Right atrium auricular region (tissue), 2 donors: ENCODE measurements around the gene NHLH2. TPM values are rescaled to one million over a fixed set of nuclear protein-coding genes. Genes with fewer than 3 reads are reported as not detected.

Experiments
- DNase-seq: peaks from one replicate; pipeline ENCODE4 v3.0.0-alpha.2; 2019; ENCODE audit warnings: low spot score
- H3K27ac ChIP-seq, 2 donors: fragments of 200-600 bp; sonication (generic); 1 replicate in 1 of 2; 2 replicates in 1 of 2; pipeline ENCODE4 v1.5.1; 2016 to 2019
- H3K27me3 ChIP-seq, 2 donors: fragments of 200-600 bp; sonication (generic); one replicate each; pipeline versions ENCODE4 v1.5.1 to v1.6.0; 2017 to 2019
- H3K36me3 ChIP-seq: fragments of 200-600 bp; sonication (generic); one replicate; pipeline ENCODE4 v1.5.1; 2016
- H3K4me1 ChIP-seq, 2 donors: fragments of 200-600 bp; sonication (generic); one replicate each; pipeline versions ENCODE4 v1.5.1 to v1.6.0; 2017 to 2019
- H3K4me3 ChIP-seq, 2 donors: fragments of 200-600 bp; sonication (generic); 1 replicate in 1 of 2; 2 replicates in 1 of 2; pipeline ENCODE4 v1.5.1; 2017 to 2019; ENCODE audit warnings: mild to moderate bottlenecking in 1 of 2, moderate library complexity in 1 of 2
- H3K9me3 ChIP-seq, 2 donors: fragments of 200-600 bp; sonication (generic); one replicate each; pipeline ENCODE4 v1.5.1; 2019
- CTCF ChIP-seq, 2 donors: fragments of 200-600 bp; sonication (generic); IDR thresholded peaks; one replicate each; pipeline ENCODE4 v1.5.1; 2019; ENCODE audit warnings: antibody characterized with exemption in 2 of 2
- total RNA-seq, 2 donors: library from RNA; depleted of rRNA; stranded (reverse); fragments of >200 nt; gene quantifications; one replicate each; pipeline ENCODE4 v1.1.0, GENCODE V29; 2016

NHLH2 gene
- total RNA-seq, 2 donors from 2014 or later, result not detected

GRCh38 chr1:115814685-115815398 lies 26.1 kb downstream of the NHLH2 start:
- H3K4me1 ChIP-seq, result no peaks in the 10 kb centered on the region
- H3K27ac ChIP-seq, result no peak overlapping the region
- no peak for DNase-seq
- H3K4me3 ChIP-seq, result no peak overlapping the region
- no peaks in the 10 kb centered on the region for H3K36me3 ChIP-seq
- no peak for TF ChIP-seq CTCF (IDR thresholded peaks at IDR 0.05)
- H3K27me3 ChIP-seq, result no peaks in the 10 kb centered on the region
- H3K9me3 ChIP-seq, result no peaks in the 10 kb centered on the region

GRCh38 chr1:115813727-115814126 lies 27.2 kb downstream of the NHLH2 start:
- Histone ChIP-seq H3K4me1 (no peaks in the 10 kb centered on the region), H3K36me3 (no peaks in the 10 kb centered on the region), H3K4me3 (no peak overlapping the region), H3K27me3 (no peaks in the 10 kb centered on the region), H3K9me3 (no peaks in the 10 kb centered on the region), H3K27ac (no peak overlapping the region)
- no peak for DNase-seq
- TF ChIP-seq CTCF (IDR thresholded peaks at IDR 0.05), result no peak

- Histone ChIP-seq H3K36me3 (no peaks in the 10 kb centered on the region), H3K27me3 (no peaks in the 10 kb centered on the region), H3K27ac (no peak overlapping the region), H3K9me3 (no peaks in the 10 kb centered on the region), H3K4me1 (no peaks in the 10 kb centered on the region), H3K4me3 (no peak overlapping the region)
- no peak for TF ChIP-seq CTCF (IDR thresholded peaks at IDR 0.05)
- no peak for DNase-seq
Observed at GRCh38 chr1:115811140-115811828, 29.6 kb downstream of the NHLH2 start.

- no peak for DNase-seq
- H3K27me3 ChIP-seq, result no peaks in the 10 kb centered on the region
- no peak for TF ChIP-seq CTCF (IDR thresholded peaks at IDR 0.05)
- no peaks in the 10 kb centered on the region for H3K9me3 ChIP-seq
- no peaks in the 10 kb centered on the region for H3K4me1 ChIP-seq
- no peak overlapping the region for H3K27ac ChIP-seq
- no peaks in the 10 kb centered on the region for H3K36me3 ChIP-seq
- no peak overlapping the region for H3K4me3 ChIP-seq
Observed at GRCh38 chr1:115810609-115811008, 30.3 kb downstream of the NHLH2 start.

DNA sequence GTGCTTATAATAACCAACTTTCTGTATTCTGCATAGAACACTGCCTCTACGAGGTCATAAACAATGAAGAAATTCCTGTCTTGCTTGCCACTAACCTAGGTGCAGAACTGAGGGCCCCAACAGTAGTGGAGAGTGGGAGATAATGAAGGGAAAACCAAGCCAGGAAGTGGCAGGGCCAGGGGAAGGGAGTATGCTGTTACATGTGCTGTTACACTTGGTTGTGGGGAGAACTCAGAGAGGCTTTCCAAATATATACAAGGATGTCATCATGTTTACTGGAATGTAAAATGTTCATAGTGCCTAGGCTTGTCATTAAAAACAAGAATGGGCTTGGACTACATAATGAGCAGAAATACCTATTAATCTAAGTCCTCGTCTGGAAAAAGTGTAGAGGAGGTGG lies 31.1 kb downstream of the NHLH2 start:
- no peaks in the 10 kb centered on the region for H3K9me3 ChIP-seq
- H3K36me3 ChIP-seq, result no peaks in the 10 kb centered on the region
- H3K4me1 ChIP-seq, result no peaks in the 10 kb centered on the region
- no peak for DNase-seq
- no peaks in the 10 kb centered on the region for H3K27me3 ChIP-seq
- no peak for TF ChIP-seq CTCF (IDR thresholded peaks at IDR 0.05)
- H3K4me3 ChIP-seq, result no peak overlapping the region
- H3K27ac ChIP-seq, result no peak overlapping the region
